Progenitor cell of endocrine pancreas (in vitro differentiated cells): ENCODE results near the gene CERS4. TPM values are rescaled to one million over a fixed set of nuclear protein-coding genes. Genes with fewer than 3 reads are reported as not detected.
"Not testable (repeated sequence)": the region's sequence is repeated elsewhere in the genome, so short reads cannot be mapped to it uniquely, and the experiment has no call there.

Experiments used
- DNase-seq: peaks from one replicate; pipeline ENCODE4 v3.0.0; 2021; ENCODE audit warnings: low spot score; ENCODE audit not compliant: unreplicated experiment
- H3K27ac Mint-ChIP-seq: 2 replicates; pipeline ENCODE4 v1.8.0; 2021; ENCODE audit warnings: mild to moderate bottlenecking, moderate library complexity, mixed read lengths
- H3K27me3 Mint-ChIP-seq: 2 replicates; pipeline ENCODE4 v1.8.0; 2021; ENCODE audit warnings: mixed read lengths
- H3K36me3 Mint-ChIP-seq: 2 replicates; pipeline ENCODE4 v1.8.0; 2022; ENCODE audit warnings: mixed read lengths; ENCODE audit not compliant: insufficient read depth
- H3K4me1 Mint-ChIP-seq: 2 replicates; pipeline ENCODE4 v1.8.0; 2021; ENCODE audit warnings: low read depth, mixed read lengths
- H3K4me3 Mint-ChIP-seq: 2 replicates; pipeline ENCODE4 v1.8.0; 2021; ENCODE audit warnings: low read depth, mild to moderate bottlenecking, moderate library complexity, mixed read lengths
- H3K9me3 Mint-ChIP-seq: 2 replicates; pipeline ENCODE4 v1.8.0; 2021; ENCODE audit warnings: low read depth, mixed read lengths
- CTCF ChIP-seq: fragments of 200-600 bp; sonication (generic); IDR thresholded peaks from one replicate; pipeline ENCODE4 v1.5.0; 2021; ENCODE audit warnings: antibody characterized with exemption, mild to moderate bottlenecking; ENCODE audit not compliant: unreplicated experiment
- total RNA-seq: library from RNA; stranded (reverse); gene quantifications from 2 replicates; pipeline ENCODE4 v1.2.1, GENCODE V29; 2021

CERS4 gene
- total RNA-seq, 1 donor from 2014 or later, result 78.4 TPM

DNA sequence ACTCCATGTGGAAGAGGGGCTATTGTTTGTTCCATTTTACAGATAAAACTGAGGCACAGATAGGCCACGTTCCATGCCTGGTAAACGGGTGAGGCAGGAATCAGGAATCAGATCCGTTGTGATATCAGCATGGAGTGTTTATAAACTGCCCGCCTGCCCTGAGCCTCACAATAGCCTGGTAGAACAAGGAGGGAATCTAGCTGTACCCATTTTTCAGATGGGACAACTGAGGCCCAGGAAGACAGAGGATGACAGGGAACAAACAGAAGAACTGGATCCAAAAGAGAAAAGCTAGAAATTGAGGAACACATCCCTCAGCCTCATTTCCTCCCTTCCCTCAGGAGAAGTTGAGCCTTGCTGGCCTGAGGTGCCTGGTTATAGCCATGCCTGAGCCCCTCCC, 32.5 kb downstream of the CERS4 start:
- Mint-ChIP-seq H3K9me3 (peaks cover 3% of the 10 kb centered on the region), H3K27me3 (no peaks in the 10 kb centered on the region), H3K4me3 (no peak overlapping the region), H3K27ac (no peak overlapping the region), H3K4me1 (peaks cover 26% of the 10 kb centered on the region), H3K36me3 (peaks cover 20% of the 10 kb centered on the region)
- no peak for DNase-seq
- no peak for TF ChIP-seq CTCF

DNA sequence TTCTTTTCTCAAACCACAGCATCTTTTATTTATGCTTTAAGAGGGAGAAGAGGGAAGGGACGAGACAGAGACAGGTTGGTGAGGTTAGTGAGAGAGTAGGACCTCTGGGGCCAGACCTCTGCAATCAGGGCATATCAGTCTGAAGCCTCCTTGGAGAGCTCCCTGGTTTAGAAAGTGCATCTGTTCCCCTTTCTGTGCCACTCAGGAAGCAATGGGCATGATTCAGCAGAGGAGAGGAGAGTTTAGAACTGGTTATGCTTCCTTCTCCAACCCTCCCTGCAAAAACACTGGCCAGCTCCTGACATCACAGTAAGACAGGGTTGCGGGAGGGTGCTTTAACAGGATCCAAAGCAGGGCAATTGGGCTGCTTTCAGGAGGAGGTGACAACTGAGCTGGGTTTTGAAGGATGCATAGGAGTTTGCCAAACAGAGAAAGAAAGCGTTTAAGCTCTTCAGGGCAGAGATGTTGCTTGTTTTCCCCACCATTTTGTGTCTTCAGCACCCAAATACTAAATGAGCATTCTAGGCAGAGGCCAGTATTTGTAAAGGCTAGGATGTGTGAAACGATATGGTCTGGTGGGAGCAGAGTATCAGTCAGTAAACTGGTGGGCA, 33.1 kb downstream of the CERS4 start:
- Mint-ChIP-seq H3K36me3 (peaks cover 20% of the 10 kb centered on the region), H3K4me1 (peaks cover 27% of the 10 kb centered on the region), H3K4me3 (no peak overlapping the region), H3K27ac (no peak overlapping the region), H3K9me3 (peaks cover 3% of the 10 kb centered on the region), H3K27me3 (no peaks in the 10 kb centered on the region)
- no peak for TF ChIP-seq CTCF
- DNase-seq, result no peak

- Mint-ChIP-seq H3K4me3 (no peak overlapping the region), H3K27me3 (no peaks in the 10 kb centered on the region), H3K9me3 (peaks cover 6% of the 10 kb centered on the region), H3K4me1 (peaks cover 24% of the 10 kb centered on the region), H3K27ac (no peak overlapping the region), H3K36me3 (peaks cover 23% of the 10 kb centered on the region)
- no peak for TF ChIP-seq CTCF
- no peak for DNase-seq
These were observed 34.0 kb downstream of the CERS4 start for GRCh38 chr19:8243146-8243545.

DNA sequence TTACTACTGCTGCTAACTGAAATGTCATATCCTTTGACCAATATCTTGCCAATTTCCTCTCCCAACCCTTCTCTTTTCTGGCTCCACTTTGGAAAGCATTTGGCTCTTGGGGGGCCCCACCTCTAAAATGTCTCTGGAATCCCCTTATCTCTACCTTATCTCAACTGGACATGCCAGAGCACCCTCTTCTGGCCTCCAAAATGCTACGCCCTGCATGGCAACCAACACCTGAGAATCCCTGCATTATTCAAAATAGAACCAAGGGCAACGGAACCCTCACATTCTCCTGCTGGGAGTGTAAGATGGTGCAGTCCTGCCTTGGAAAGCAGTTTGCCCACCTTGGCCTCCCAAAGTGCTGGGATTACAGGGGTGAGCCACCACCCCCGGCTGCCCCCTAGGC, 35.3 kb downstream of the CERS4 start:
- H3K4me3 Mint-ChIP-seq, result no peak overlapping the region
- TF ChIP-seq CTCF, result no peak
- DNase-seq, result no peak
- peaks cover 24% of the 10 kb centered on the region for H3K4me1 Mint-ChIP-seq
- H3K9me3 Mint-ChIP-seq, result peaks cover 13% of the 10 kb centered on the region
- no peaks in the 10 kb centered on the region for H3K27me3 Mint-ChIP-seq
- H3K36me3 Mint-ChIP-seq, result peaks cover 29% of the 10 kb centered on the region
- no peak overlapping the region for H3K27ac Mint-ChIP-seq

DNA sequence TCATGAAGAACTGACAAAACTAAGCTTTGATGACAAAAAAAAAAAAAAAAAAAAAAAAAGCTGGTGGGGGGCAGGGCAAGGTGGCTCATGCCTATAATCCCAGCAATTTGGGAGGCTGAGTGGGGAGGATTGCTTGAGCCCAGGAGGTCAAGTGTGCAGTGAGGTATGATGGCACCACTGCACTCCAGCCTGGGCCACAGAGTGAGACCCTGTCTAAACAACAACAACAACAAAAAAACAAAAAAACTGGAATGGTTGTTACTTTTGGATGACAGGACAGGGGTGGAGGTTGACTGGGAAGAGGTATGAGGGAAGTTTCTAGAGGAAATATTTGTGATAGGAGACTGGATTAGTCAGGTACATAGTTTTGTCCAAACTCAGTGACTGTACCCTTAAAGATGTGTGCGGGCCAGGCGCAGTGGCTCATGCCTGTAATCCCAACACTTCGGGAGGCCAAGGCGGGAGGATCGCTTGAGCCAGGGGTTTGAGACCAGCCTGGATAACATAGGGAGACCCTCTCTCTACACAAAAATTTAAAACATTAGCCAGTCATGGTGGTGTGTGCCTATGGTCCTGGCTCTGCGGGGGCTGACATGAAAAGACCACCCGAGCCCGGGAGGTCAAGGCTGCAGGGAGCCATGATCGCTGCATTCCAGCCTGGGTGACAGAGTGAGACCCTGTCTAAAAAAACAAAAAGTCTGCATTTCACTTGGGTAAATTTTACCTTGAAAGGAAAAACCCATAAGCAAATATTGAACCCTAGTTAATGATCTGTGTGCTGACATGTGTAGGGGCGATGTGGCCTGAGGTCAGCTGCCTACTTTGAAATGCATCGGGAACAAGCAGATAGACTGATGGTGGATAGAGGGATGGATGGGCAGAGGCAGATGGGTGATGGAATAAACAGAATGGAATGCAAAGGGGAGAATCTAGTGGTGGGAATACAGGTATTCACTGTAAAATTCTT, 37.0 kb downstream of the CERS4 start:
- H3K36me3 Mint-ChIP-seq, result peaks cover 29% of the 10 kb centered on the region
- H3K9me3 Mint-ChIP-seq, result peaks cover 13% of the 10 kb centered on the region
- no peak overlapping the region for H3K4me3 Mint-ChIP-seq
- TF ChIP-seq CTCF, result no peak
- H3K4me1 Mint-ChIP-seq, result peaks cover 13% of the 10 kb centered on the region
- DNase-seq, result no peak
- H3K27me3 Mint-ChIP-seq, result no peaks in the 10 kb centered on the region
- H3K27ac Mint-ChIP-seq, result peak overlapping the region; percentile 38

DNA sequence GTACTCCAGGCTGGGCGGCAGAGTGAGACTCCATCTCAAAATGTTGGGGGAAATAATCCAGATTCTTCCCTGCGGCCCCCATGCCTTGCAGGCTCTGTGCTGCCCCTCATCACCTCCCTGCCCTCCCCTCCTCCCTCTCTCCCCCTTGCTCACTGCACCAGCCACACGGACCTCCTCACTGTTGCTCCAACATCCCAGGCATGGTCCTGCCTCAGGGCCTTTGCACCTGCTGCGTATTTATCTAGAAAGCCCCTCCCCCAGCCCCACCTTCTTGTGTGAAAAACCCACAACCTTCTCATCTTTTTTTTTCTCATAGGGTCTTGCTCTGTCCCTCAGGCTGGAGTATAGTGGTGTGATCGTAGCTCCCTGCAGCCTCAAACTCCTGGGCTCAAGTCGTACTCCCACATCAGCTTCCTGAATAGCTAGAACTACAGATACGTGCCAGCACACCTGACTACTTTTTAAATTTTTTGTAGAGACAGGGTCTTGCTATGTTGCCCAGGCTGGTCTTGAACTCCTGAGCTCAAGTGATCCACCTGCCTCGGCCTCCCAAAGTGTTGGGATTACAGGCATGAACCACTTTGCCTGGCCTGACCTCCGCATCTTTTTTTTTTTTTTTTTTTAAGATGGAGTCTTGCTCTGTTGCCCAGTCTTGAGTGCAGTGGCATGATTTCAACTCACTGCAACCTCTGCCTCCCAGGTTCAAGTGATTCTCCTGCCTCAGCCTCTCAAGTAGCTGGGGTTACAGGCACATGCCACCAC, 38.1 kb downstream of the CERS4 start:
- H3K4me3 Mint-ChIP-seq, DNase-seq, H3K27me3 Mint-ChIP-seq, H3K27ac Mint-ChIP-seq: not testable (repeated sequence)
- Mint-ChIP-seq H3K9me3 (peaks cover 12% of the 10 kb centered on the region), H3K36me3 (peaks cover 24% of the 10 kb centered on the region), H3K4me1 (peaks cover 10% of the 10 kb centered on the region)
